Natural killer cell (primary cell): Measurements from ENCODE around the gene MAGOH. TPM values are rescaled to one million over a fixed set of nuclear protein-coding genes. Genes with fewer than 3 reads are reported as not detected.
"Not testable (repeated sequence)": the region's sequence is repeated elsewhere in the genome, so short reads cannot be mapped to it uniquely, and the experiment has no call there.

Source experiments
- ATAC-seq, 3 donors: fragments of 150-1000 bp in 2 of 3; fragments of 200-7000 bp in 1 of 3; cut with Tn5 transposase; 1 replicate in 1 of 3; 2 replicates in 2 of 3; pipeline ENCODE4 v1.10.0; 2021; ENCODE audit warnings: mild to moderate bottlenecking in 2 of 3, moderate library complexity in 2 of 3
- DNase-seq, 2 donors: peaks; one replicate each; pipeline versions ENCODE4 v3.0.0 to v3.0.0-alpha.2; 2013 to 2021; ENCODE audit warnings: mixed read lengths in 1 of 2
- H3K27ac ChIP-seq: one replicate; pipeline ENCODE4 v1.5.1; 2013; ENCODE audit warnings: mild to moderate bottlenecking, low read length
- H3K27me3 ChIP-seq: one replicate; pipeline ENCODE4 v1.6.1; 2013; ENCODE audit warnings: low read length; ENCODE audit not compliant: control insufficient read depth, insufficient read depth
- H3K36me3 ChIP-seq: one replicate; pipeline ENCODE4 v1.6.1; 2013; ENCODE audit warnings: low read length; ENCODE audit not compliant: control insufficient read depth, insufficient read depth
- H3K4me1 ChIP-seq: one replicate; pipeline ENCODE4 v1.6.1; 2013; ENCODE audit warnings: low read length; ENCODE audit not compliant: control insufficient read depth, insufficient read depth
- H3K4me3 ChIP-seq: one replicate; pipeline ENCODE4 v1.5.1; 2013; ENCODE audit warnings: low read length
- H3K9me3 ChIP-seq: one replicate; pipeline ENCODE4 v1.6.1; 2013; ENCODE audit warnings: low read length; ENCODE audit not compliant: control insufficient read depth, insufficient read depth
- H3K27ac Mint-ChIP-seq, 2 donors: one replicate each; pipeline ENCODE4 v1.8.0; 2022; ENCODE audit warnings: mild to moderate bottlenecking in 2 of 2, mixed read lengths in 2 of 2, moderate library complexity in 1 of 2
- H3K27me3 Mint-ChIP-seq, 2 donors: one replicate each; pipeline ENCODE4 v1.8.0; 2022; ENCODE audit warnings: low read depth in 2 of 2, mixed read lengths in 2 of 2
- H3K36me3 Mint-ChIP-seq: one replicate; pipeline ENCODE4 v1.8.0; 2022; ENCODE audit warnings: mixed read lengths
- H3K4me1 Mint-ChIP-seq, 2 donors: one replicate each; pipeline ENCODE4 v1.8.0; 2022; ENCODE audit warnings: mixed read lengths in 2 of 2
- H3K4me3 Mint-ChIP-seq: one replicate; pipeline ENCODE4 v1.8.0; 2022; ENCODE audit warnings: mild to moderate bottlenecking, moderate library complexity, mixed read lengths
- H3K9me3 Mint-ChIP-seq, 2 donors: one replicate each; pipeline ENCODE4 v1.8.0; 2022; ENCODE audit warnings: mixed read lengths in 2 of 2
- WGBS: methylation state at CpG from one replicate; pipeline ENCODE4 v1.1.7; 2013; ENCODE audit warnings: missing lambda C conversion rate; ENCODE audit not compliant: insufficient coverage; 5-methylcytosine and 5-hydroxymethylcytosine counted together
- intact Hi-C: fragments of 100-400 bp; cut with micrococcal nuclease; formaldehyde crosslinking; loops from one replicate; pipeline ENCODE4 v1.14.2; 2022
- total RNA-seq, 4 donors: library from RNA; stranded (reverse); fragments of 120-200 nt in 1 of 4; gene quantifications; one replicate each; pipeline versions ENCODE4 v1.2.3 to v1.2.4, GENCODE V29; 2013 to 2022
- TF ChIP-seq, protein P1 (sequence below): fragments of 200-600 bp; IDR thresholded peaks from one replicate; pipeline ENCODE4 v1.8.0; 2022; ENCODE audit warnings: antibody characterized with exemption

MAGOH gene
- total RNA-seq, 3 donors from 2014 or later (not counting 1 experiment from before 2014, with no cell fraction given) = 48.6 to 70.4 (median 69.2) TPM

DNA sequence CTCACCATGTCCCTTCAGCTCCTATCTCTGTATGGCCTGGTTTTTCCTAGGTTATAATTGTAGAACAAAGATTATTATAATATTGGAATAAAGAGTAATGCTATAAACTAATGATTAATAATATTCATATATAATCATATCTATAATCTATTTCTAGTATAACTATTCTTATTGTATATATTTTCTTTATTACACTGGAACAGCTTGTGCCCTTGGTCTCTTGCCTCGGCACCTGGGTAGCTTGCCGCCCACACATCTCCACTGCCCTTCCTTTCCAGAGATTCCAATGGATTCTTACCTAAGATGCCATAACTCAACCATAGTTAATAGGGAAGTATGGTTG, 52.4 kb downstream of the MAGOH start:
- WGBS = no CpG with 5 or more reads among the region's 2 CpGs
- not testable (repeated sequence) for H3K27ac ChIP-seq

DNA sequence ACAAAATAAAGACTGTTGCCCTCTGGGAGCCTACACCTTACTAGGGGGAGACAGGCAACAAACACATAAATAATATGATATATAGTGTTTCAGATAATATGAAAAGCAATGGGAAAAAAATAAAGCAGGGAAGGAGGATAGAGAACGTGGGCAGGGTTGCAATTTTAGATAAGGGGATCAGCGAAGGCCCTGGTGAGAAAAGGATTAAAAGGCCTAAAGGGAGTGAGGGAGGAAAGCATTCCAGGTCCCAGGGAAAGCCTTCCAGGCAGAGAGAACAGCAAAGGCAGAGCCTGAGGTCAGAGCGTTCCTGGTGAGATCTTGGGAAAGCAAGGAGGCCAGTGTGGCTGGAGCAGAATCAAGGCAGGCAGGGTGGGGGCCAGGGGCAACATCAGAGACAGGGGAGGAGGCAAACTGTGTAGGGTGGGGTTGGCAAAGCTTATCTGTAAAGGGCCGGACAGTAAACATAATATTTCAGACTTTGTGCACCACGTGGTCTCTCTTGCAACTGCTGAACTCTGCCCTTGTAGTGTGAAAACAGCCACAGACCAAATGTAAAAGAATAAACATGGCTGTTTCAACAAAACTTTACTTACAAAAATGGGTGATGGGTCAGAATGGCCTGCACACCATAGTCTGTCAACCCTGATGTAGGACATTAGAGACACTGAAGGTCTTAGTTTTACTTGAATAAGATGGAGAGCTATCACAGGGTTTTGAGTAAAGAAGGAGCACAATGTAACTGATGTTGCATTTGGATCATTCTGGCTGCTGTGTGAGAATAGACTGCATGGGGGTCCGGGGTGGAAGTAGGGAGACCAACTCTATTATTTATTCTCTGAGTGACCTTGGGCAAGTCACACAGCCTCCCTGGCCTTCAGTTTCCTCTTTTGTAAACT, 55.0 kb downstream of the MAGOH start:
- peak overlapping the region; percentile 29 for H3K27ac ChIP-seq
- intact Hi-C loops = loop anchor here (2.0 to 10.0 kb wide), 5 partner anchors 49 to 1286 kb away; partner anchors contain the start of gene ZYG11A
- peak in 2 of 3 donors; percentile 34 to 46 for ATAC-seq
- Mint-ChIP-seq H3K27me3 (peaks cover 0 to 3% of the 10 kb centered on the region in 2 donors), H3K27ac (no peak overlapping the region), H3K36me3 (no peaks in the 10 kb centered on the region), H3K9me3 (no peaks in the 10 kb centered on the region), H3K4me1 (peaks cover 0 to 5% of the 10 kb centered on the region in 2 donors), H3K4me3 (no peak overlapping the region)
- TF ChIP-seq, protein P1, sequence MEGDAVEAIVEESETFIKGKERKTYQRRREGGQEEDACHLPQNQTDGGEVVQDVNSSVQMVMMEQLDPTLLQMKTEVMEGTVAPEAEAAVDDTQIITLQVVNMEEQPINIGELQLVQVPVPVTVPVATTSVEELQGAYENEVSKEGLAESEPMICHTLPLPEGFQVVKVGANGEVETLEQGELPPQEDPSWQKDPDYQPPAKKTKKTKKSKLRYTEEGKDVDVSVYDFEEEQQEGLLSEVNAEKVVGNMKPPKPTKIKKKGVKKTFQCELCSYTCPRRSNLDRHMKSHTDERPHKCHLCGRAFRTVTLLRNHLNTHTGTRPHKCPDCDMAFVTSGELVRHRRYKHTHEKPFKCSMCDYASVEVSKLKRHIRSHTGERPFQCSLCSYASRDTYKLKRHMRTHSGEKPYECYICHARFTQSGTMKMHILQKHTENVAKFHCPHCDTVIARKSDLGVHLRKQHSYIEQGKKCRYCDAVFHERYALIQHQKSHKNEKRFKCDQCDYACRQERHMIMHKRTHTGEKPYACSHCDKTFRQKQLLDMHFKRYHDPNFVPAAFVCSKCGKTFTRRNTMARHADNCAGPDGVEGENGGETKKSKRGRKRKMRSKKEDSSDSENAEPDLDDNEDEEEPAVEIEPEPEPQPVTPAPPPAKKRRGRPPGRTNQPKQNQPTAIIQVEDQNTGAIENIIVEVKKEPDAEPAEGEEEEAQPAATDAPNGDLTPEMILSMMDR = no peak
- H3K36me3 ChIP-seq = no peaks in the 10 kb centered on the region
- no peak overlapping the region for H3K4me3 ChIP-seq
- DNase-seq = no peak
- no peaks in the 10 kb centered on the region for H3K9me3 ChIP-seq
- H3K4me1 ChIP-seq = peaks cover 23% of the 10 kb centered on the region
- H3K27me3 ChIP-seq = no peaks in the 10 kb centered on the region
- 81% methylated on average over 6 of the region's 6 CpGs for WGBS

More for the DNA sequence above, 52.4 kb downstream of the MAGOH start:
- H3K36me3 ChIP-seq, ATAC-seq, H3K9me3 ChIP-seq, H3K36me3 Mint-ChIP-seq, H3K4me3 ChIP-seq, H3K27ac Mint-ChIP-seq, H3K4me1 Mint-ChIP-seq, DNase-seq, H3K27me3 ChIP-seq, H3K4me3 Mint-ChIP-seq, H3K9me3 Mint-ChIP-seq: not testable (repeated sequence)
- peaks cover 0 to 11% of the 10 kb centered on the region in 2 donors for H3K27me3 Mint-ChIP-seq
- peaks cover 23% of the 10 kb centered on the region for H3K4me1 ChIP-seq
- TF ChIP-seq, protein P1 = peak; percentile 54
- intact Hi-C loops = loop anchor here (10.0 kb wide), 1 partner anchor 341 kb away; the partner anchor contains the start of gene ZYG11A

DNA sequence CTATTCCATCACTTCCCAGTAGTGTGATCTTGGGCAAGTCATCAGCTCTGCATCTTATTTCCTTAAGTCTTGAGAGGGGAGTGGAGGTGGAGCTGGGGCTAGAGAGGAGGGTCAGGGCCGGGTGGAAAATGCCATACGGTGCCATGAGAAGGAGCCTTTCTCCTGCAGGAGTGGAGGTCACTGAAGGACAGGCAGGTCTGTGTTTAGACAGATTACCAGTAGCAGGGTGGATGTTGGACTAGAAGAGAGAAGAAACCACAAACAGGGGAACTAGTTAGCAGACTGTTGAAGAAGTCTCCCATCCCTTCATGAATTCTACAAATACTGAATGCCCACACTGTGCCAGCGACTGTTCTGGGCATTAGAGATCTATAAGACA, 55.6 kb downstream of the MAGOH start:
- TF ChIP-seq, protein P1 = no peak
- Histone ChIP-seq H3K36me3 (no peaks in the 10 kb centered on the region), H3K9me3 (no peaks in the 10 kb centered on the region), H3K4me3 (no peak overlapping the region), H3K4me1 (peaks cover 23% of the 10 kb centered on the region), H3K27me3 (no peaks in the 10 kb centered on the region), H3K27ac (no peak overlapping the region)
- Mint-ChIP-seq H3K9me3 (no peaks in the 10 kb centered on the region), H3K4me1 (peaks cover 0 to 5% of the 10 kb centered on the region in 2 donors), H3K36me3 (no peaks in the 10 kb centered on the region), H3K27me3 (peaks cover 0 to 3% of the 10 kb centered on the region in 2 donors), H3K27ac (no peak overlapping the region), H3K4me3 (no peak overlapping the region)
- DNase-seq (no peak), ATAC-seq (no peak)
- WGBS = 70% methylated on average over 3 of the region's 3 CpGs
- intact Hi-C loops = loop anchor here (1.0 to 10.0 kb wide), 7 partner anchors 48 to 1285 kb away; partner anchors contain the start of gene ZYG11A
